ENCODE data around the gene TREM1. TPM values are rescaled to one million over a fixed set of nuclear protein-coding genes. Genes with fewer than 3 reads are reported as not detected.

The TREM1 gene
- total and polyA plus RNA-seq, 2 donors (not counting 3 experiments of a cell fraction or from before 2014, with no cell fraction given): not detected

DNA sequence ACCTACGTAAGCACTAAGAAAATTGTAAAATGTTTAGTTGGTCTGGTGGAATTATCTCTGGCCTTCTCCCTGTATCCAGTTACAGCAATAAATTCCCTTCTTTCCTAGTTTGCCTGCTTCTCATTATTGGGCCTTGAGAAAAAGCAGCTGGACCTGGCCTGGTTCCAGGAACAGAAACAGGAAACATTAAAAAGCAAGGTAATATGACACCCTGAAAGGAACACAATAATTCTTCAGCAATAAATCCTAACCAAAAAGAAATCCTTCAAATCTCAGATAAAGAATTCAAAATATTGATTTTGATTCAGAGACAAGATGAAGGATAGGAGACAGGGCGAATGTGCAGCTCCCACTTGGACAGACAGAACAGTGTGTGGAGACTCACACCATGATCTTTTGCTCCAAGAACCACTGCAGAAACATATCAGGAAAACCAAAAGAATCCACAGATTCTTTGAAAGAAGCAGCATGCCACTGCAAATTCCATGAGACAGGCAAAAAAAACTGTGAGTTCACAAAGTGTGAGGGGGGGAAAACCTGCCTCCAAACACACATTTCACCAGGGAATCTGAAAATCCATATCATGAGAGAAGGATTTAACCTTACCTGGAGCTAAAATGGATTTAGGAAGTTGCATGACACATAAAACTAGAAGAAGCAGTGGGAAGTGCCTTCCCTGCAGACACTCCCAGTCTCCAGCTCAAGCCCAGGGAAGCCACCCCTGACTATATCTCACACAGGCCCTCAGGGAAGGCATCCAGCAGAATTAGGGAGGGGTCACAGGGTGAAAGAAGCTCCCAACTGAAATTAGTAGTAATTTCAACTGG lies 28.9 kb downstream of the TREM1 start:
- Histone ChIP-seq H2AFZ (ENCODE audit: low read depth, low read length) (no peak overlapping the region), H3K4me1 (ENCODE audit: control insufficient read depth, extremely low read depth, insufficient read depth, low read length) (no peaks in the 10 kb centered on the region), H3K79me2 (ENCODE audit: control insufficient read depth, insufficient read depth, low read length) (no peaks in the 10 kb centered on the region), H3K4me3 (replicated peaks in 1 of 3; ENCODE audit: insufficient read depth in 1 of 3, low read depth in 1 of 3, low read length in 3 of 3) (no peak overlapping the region), H3K4me2 (ENCODE audit: insufficient read depth, low read length) (no peak overlapping the region), H3K9me1 (replicated peaks; ENCODE audit: control insufficient read depth, extremely low read depth, insufficient read depth, low read length) (no peaks in the 10 kb centered on the region), H3K36me3 (ENCODE audit: control insufficient read depth in 2 of 2, extremely low read depth in 1 of 2, insufficient read depth in 2 of 2, low read length in 2 of 2) (no peaks in the 10 kb centered on the region), H3K27me3 (ENCODE audit: control insufficient read depth in 2 of 2, insufficient read depth in 2 of 2, low read length in 2 of 2) (peaks cover 0 to 3% of the 10 kb centered on the region in 2 experiments), H3K9ac (replicated peaks; ENCODE audit: extremely low read depth, insufficient read depth, low read length) (no peak overlapping the region), H4K20me1 (replicated peaks; ENCODE audit: control insufficient read depth, extremely low read depth, insufficient read depth, low read length) (no peaks in the 10 kb centered on the region), H3K27ac (ENCODE audit: insufficient read depth, low read depth, low read length) (no peak overlapping the region), H3K9me3 (replicated peaks; ENCODE audit: control insufficient read depth, insufficient read depth, low read length) (no peaks in the 10 kb centered on the region)
- FAIRE-seq (peak; percentile 50), DNase-seq (ENCODE audit: low read depth, low spot score) (peak; percentile 77)
- dilution Hi-C loops (cut with MboI; ENCODE audit: extremely low pct_ligation_motif_present, low sequenced_read_pairs): no loop called here
- TF ChIP-seq JUN (IDR thresholded peaks at IDR 0.05; ENCODE audit: borderline replicate concordance, insufficient read depth, insufficient read length, low read depth) (no peak), POLR2A (IDR thresholded peaks at IDR 0.05; ENCODE audit: low read depth, low read length) (no peak), EZH2 (IDR thresholded peaks at IDR 0.05; ENCODE audit: borderline replicate concordance, low read depth, low read length, severe bottlenecking) (no peak), POLR2AphosphoS5 (IDR thresholded peaks at IDR 0.05; ENCODE audit: insufficient read depth, low read depth, low read length) (no peak), FOS (IDR thresholded peaks at IDR 0.05; ENCODE audit: borderline replicate concordance, insufficient read depth, low read length) (no peak), GATA2 (IDR thresholded peaks at IDR 0.05; ENCODE audit: insufficient read depth, insufficient read length, low read depth, low read length) (no peak), MYC (IDR thresholded peaks at IDR 0.05; ENCODE audit: low read depth, low read length) (no peak)
- TF ChIP-seq, protein P1, sequence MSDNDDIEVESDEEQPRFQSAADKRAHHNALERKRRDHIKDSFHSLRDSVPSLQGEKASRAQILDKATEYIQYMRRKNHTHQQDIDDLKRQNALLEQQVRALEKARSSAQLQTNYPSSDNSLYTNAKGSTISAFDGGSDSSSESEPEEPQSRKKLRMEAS (IDR thresholded peaks at IDR 0.05; ENCODE audit: insufficient read depth, insufficient read length): no peak
- TF ChIP-seq, protein P2, sequence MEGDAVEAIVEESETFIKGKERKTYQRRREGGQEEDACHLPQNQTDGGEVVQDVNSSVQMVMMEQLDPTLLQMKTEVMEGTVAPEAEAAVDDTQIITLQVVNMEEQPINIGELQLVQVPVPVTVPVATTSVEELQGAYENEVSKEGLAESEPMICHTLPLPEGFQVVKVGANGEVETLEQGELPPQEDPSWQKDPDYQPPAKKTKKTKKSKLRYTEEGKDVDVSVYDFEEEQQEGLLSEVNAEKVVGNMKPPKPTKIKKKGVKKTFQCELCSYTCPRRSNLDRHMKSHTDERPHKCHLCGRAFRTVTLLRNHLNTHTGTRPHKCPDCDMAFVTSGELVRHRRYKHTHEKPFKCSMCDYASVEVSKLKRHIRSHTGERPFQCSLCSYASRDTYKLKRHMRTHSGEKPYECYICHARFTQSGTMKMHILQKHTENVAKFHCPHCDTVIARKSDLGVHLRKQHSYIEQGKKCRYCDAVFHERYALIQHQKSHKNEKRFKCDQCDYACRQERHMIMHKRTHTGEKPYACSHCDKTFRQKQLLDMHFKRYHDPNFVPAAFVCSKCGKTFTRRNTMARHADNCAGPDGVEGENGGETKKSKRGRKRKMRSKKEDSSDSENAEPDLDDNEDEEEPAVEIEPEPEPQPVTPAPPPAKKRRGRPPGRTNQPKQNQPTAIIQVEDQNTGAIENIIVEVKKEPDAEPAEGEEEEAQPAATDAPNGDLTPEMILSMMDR (IDR thresholded peaks at IDR 0.05; ENCODE audit: extremely low read depth in 1 of 2, insufficient read depth in 1 of 2, low read depth in 1 of 2, low read length in 2 of 2): no peak
- intact Hi-C loops (cut with micrococcal nuclease): no loop called here
- BruUV-seq (replicated peaks): no TSS peak
- ChIA-PET POLR2A (no interaction called here), CTCF (interaction anchor here (1.6 kb wide), 1 partner anchor 21 kb away, joined by 3 read pairs; no protein-coding TSS in a partner anchor)

All from endothelial cell of umbilical vein (primary cell).